SK-N-MC (cell line): Measurements from ENCODE around the gene ALKAL2.

Experiments
- DNase-seq: peaks from one replicate; pipeline ENCODE4 v3.0.0-alpha.2; 2011; ENCODE audit warnings: low read depth, low spot score
- H3K27ac ChIP-seq: fragments of 200-600 bp; sonication (generic); 2 replicates; pipeline ENCODE4 v1.5.1; 2016; ENCODE audit warnings: mixed run types
- H3K36me3 ChIP-seq: fragments of 200-600 bp; sonication (generic); 2 replicates; pipeline ENCODE4 v1.6.1; 2017; ENCODE audit warnings: antibody characterized with exemption, low read length, mixed read lengths; ENCODE audit not compliant: insufficient read depth
- H3K4me3 ChIP-seq: fragments of 200-600 bp; sonication (generic); 2 replicates; pipeline ENCODE4 v1.5.1; 2016
- H3K9ac ChIP-seq: fragments of 200-600 bp; sonication (generic); 2 replicates; pipeline ENCODE4 v1.8.0; 2017; ENCODE audit warnings: mixed run types, mixed read lengths; ENCODE audit not compliant: insufficient read length
- H3K9me3 ChIP-seq: fragments of 200-600 bp; sonication (generic); 2 replicates; pipeline ENCODE4 v1.6.1; 2017; ENCODE audit warnings: low read depth, mild to moderate bottlenecking, antibody characterized with exemption, low read length, moderate library complexity, mixed read lengths
- EZH2 ChIP-seq: fragments of 200-600 bp; sonication (generic); IDR thresholded peaks from one replicate; pipeline ENCODE4 v1.6.1; 2017; ENCODE audit warnings: antibody characterized with exemption
- FOXP2 ChIP-seq: optimal IDR thresholded peaks from 2 replicates; pipeline ENCODE3; 2011; ENCODE audit warnings: mild to moderate bottlenecking, moderate library complexity; ENCODE audit not compliant: insufficient read depth; ENCODE audit errors: extremely low read length, control extremely low read depth
- POLR2AphosphoS5 ChIP-seq: IDR thresholded peaks from 2 replicates; pipeline ENCODE4 v1.6.1; 2012; ENCODE audit warnings: mild to moderate bottlenecking, low read depth, low read length, borderline replicate concordance

ALKAL2 gene

DNA sequence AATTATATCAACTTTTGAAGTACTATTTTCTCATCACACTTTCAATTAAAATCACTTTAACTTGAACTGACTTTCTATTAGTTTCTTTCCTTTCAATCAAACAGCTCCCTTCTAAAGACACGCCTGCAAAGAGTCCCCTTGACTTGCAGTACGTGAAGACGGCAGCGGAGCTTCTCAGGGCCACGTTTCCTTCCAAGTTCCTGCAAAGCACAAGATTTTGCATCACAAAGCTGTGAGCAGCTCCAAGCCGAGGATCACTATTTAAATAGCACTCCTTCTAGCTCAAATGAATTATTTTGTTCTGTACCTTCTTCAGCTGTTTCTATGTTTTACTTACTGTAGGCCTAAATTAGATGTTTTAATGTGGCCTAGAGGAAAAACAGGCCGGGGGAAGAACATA is 54.9 kb downstream of the ALKAL2 start:
- DNase-seq: no peak

DNA sequence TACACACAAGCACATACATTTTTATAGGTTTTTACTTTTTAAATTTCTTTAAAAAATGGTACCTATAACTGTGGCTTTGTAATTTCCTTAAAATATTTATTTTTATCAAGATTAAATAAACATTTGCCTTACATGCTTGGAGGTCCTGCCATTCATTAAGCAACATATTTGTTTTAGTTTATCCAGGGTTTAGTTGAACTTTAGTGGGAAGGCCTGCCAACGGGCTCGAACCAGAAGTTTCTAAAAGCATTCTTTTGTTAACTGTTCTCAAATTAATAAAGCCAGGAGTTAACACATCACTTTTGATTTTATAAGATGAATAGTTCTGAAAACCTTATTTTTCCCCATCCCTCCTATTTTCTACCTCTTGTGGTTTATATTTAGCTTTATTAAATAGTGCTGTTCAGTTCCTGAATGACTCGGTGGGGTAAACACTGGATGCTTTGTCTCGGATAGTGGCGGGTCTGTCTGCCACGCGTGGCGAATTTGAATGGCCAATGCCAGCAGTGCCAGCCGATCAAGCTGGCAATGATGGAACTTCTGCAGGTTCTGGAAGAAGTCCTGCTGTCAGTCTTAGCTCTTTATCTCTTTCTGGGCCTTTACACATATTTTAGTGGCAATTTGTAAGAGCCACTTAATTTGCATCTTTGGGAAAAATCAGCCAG is 56.2 kb downstream of the ALKAL2 start:
- Histone ChIP-seq H3K36me3 (peaks cover 3% of the 10 kb centered on the region; the same call in 1 of the 2 replicates), H3K4me3 (no peak overlapping the region), H3K9ac (no peak overlapping the region), H3K27ac (no peak overlapping the region), H3K9me3 (no peaks in the 10 kb centered on the region)
- TF ChIP-seq EZH2: no peak
- no peak for TF ChIP-seq POLR2AphosphoS5
- TF ChIP-seq FOXP2: no peak
- DNase-seq: no peak

More for the DNA sequence above, 54.9 kb downstream of the ALKAL2 start:
- TF ChIP-seq FOXP2 (no peak), EZH2 (no peak), POLR2AphosphoS5 (no peak)
- no peaks in the 10 kb centered on the region for H3K9me3 ChIP-seq
- no peaks in the 10 kb centered on the region for H3K36me3 ChIP-seq
- H3K9ac ChIP-seq: no peak overlapping the region
- no peak overlapping the region for H3K27ac ChIP-seq
- no peak overlapping the region for H3K4me3 ChIP-seq
